ENCODE results near the gene ALDH1L1.

GRCh38 chr3:126149960-126150515 is 30.3 kb downstream of the ALDH1L1 start:
- no peak for TF ChIP-seq EZH2 (optimal IDR thresholded peaks at IDR 0.05; ENCODE audit: low read depth, low read length)
- TF ChIP-seq CTCF (IDR thresholded peaks at IDR 0.05; ENCODE audit: low read length), result no peak
- no peak for TF ChIP-seq EZH2phosphoT487 (IDR thresholded peaks at IDR 0.05; ENCODE audit: low read length)
